ENCODE measurements around the gene CCDC107. TPM values are rescaled to one million over a fixed set of nuclear protein-coding genes. Genes with fewer than 3 reads are reported as not detected.
A peak's percentile ranks its signal among the peaks of the same experiment; 100 is the strongest.

Gene CCDC107
- total RNA-seq, 1 donor from 2014 or later: 48.4 TPM

GRCh38 chr9:35689542-35690293 is 31.6 kb downstream of the CCDC107 start, which contains the start of gene TPM2:
Gene TPM2, minus strand, starts transcription at chr9:35689925. Its CDS starts 108 bp downstream, at chr9:35689817.
- DNase-seq (peak; percentile 85), ATAC-seq (ENCODE audit: poor library complexity) (peak; percentile 77)
- intact Hi-C loops (cut with DNase I): loop anchor here (5.0 kb wide), 1 partner anchor 38 kb away; no protein-coding TSS in a partner anchor

GRCh38 chr9:35690294-35690613 is 32.2 kb downstream of the CCDC107 start:
- no peak for DNase-seq
- ATAC-seq (ENCODE audit: poor library complexity): no peak
- intact Hi-C loops (cut with DNase I): loop anchor here (5.0 kb wide), 1 partner anchor 37 kb away; no protein-coding TSS in a partner anchor

- DNase-seq (peak; percentile 89), ATAC-seq (ENCODE audit: poor library complexity) (peak; percentile 70)
- intact Hi-C loops (cut with DNase I): loop anchor here (5.0 kb wide), 1 partner anchor 37 kb away; no protein-coding TSS in a partner anchor
Observed at GRCh38 chr9:35690614-35691333, 32.7 kb downstream of the CCDC107 start.

GRCh38 chr9:35691334-35691650 is 33.2 kb downstream of the CCDC107 start:
- ATAC-seq (ENCODE audit: poor library complexity) (no peak), DNase-seq (no peak)
- intact Hi-C loops (cut with DNase I): loop anchor here (5.0 kb wide), 1 partner anchor 36 kb away; no protein-coding TSS in a partner anchor

GRCh38 chr9:35691757-35692301 is 33.7 kb downstream of the CCDC107 start:
- intact Hi-C loops (cut with DNase I): loop anchor here (5.0 kb wide), 1 partner anchor 35 kb away; no protein-coding TSS in a partner anchor
- ATAC-seq (ENCODE audit: poor library complexity): no peak

GRCh38 chr9:35695943-35696401 is 37.9 kb downstream of the CCDC107 start:
- DNase-seq (no peak), ATAC-seq (ENCODE audit: poor library complexity) (no peak)
- intact Hi-C loops (cut with DNase I): loop anchor here (5.0 kb wide), 1 partner anchor 34 kb away; no protein-coding TSS in a partner anchor

More at GRCh38 chr9:35691757-35692301, 33.7 kb downstream of the CCDC107 start:
- no peak for DNase-seq

- ATAC-seq (ENCODE audit: poor library complexity) (peak; percentile 72), DNase-seq (peak; percentile 71)
- intact Hi-C loops (cut with DNase I): loop anchor here (5.0 kb wide), 1 partner anchor 34 kb away; no protein-coding TSS in a partner anchor
Observed at GRCh38 chr9:35696520-35697215, 38.6 kb downstream of the CCDC107 start.

GRCh38 chr9:35697486-35697885 is 39.4 kb downstream of the CCDC107 start:
- DNase-seq: no peak
- intact Hi-C loops (cut with DNase I): loop anchor here (5.0 kb wide), 1 partner anchor 35 kb away; no protein-coding TSS in a partner anchor
- ATAC-seq (ENCODE audit: poor library complexity): no peak

- intact Hi-C loops (cut with DNase I): loop anchor here (5.0 kb wide), 1 partner anchor 36 kb away; no protein-coding TSS in a partner anchor
- peak; percentile 10 for DNase-seq
- no peak for ATAC-seq (ENCODE audit: poor library complexity)
Observed at GRCh38 chr9:35698231-35698630, 40.1 kb downstream of the CCDC107 start.

GRCh38 chr9:35700031-35700430 is 41.9 kb downstream of the CCDC107 start:
- ATAC-seq (ENCODE audit: poor library complexity) (no peak), DNase-seq (peak; percentile 12)
- intact Hi-C loops (cut with DNase I): no loop called here

- DNase-seq (peak; percentile 13), ATAC-seq (ENCODE audit: poor library complexity) (peak; percentile 62)
- intact Hi-C loops (cut with DNase I): no loop called here
Observed at GRCh38 chr9:35700942-35701341, 42.9 kb downstream of the CCDC107 start.

- peak; percentile 35 for DNase-seq
- no peak for ATAC-seq (ENCODE audit: poor library complexity)
- intact Hi-C loops (cut with DNase I): no loop called here
Observed at GRCh38 chr9:35702696-35703095, 44.6 kb downstream of the CCDC107 start.

- DNase-seq (peak; percentile 68), ATAC-seq (ENCODE audit: poor library complexity) (peak; percentile 56)
- intact Hi-C loops (cut with DNase I): no loop called here
Observed at GRCh38 chr9:35703906-35704672, 46.0 kb downstream of the CCDC107 start.

- DNase-seq (peak; percentile 26), ATAC-seq (ENCODE audit: poor library complexity) (no peak)
- intact Hi-C loops (cut with DNase I): no loop called here
Observed at GRCh38 chr9:35705372-35705771, 47.3 kb downstream of the CCDC107 start.

- ATAC-seq (ENCODE audit: poor library complexity): no peak
- intact Hi-C loops (cut with DNase I): no loop called here
- DNase-seq: peak; percentile 16
Observed at GRCh38 chr9:35705836-35706430, 47.8 kb downstream of the CCDC107 start.

GRCh38 chr9:35706951-35707350 is 48.9 kb downstream of the CCDC107 start:
- DNase-seq (no peak), ATAC-seq (ENCODE audit: poor library complexity) (no peak)
- intact Hi-C loops (cut with DNase I): no loop called here

- intact Hi-C loops (cut with DNase I): no loop called here
- ATAC-seq (ENCODE audit: poor library complexity): no peak
- DNase-seq: no peak
Observed at GRCh38 chr9:35708146-35708545, 50.1 kb downstream of the CCDC107 start.

Measured in Right ventricle myocardium superior (tissue), 1 donor.